HUES6 (cell line): Measurements from ENCODE around the gene APP.

Experiments
- H3K27ac ChIP-seq: 2 replicates; pipeline ENCODE4 v1.7.0; 2013; ENCODE audit warnings: low read depth, mild to moderate bottlenecking, low read length, inconsistent platforms
- H3K27me3 ChIP-seq: 2 replicates; pipeline ENCODE4 v1.6.1; 2013; ENCODE audit warnings: low read length; ENCODE audit not compliant: control insufficient read depth, insufficient read depth
- H3K36me3 ChIP-seq: 2 replicates; pipeline ENCODE4 v1.6.1; 2013; ENCODE audit warnings: low read length; ENCODE audit not compliant: control insufficient read depth, insufficient read depth
- H3K4me1 ChIP-seq: 2 replicates; pipeline ENCODE4 v1.6.1; 2013; ENCODE audit warnings: low read length; ENCODE audit not compliant: control insufficient read depth, insufficient read depth
- H3K4me3 ChIP-seq: 2 replicates; pipeline ENCODE4 v1.5.1; 2013; ENCODE audit warnings: low read depth, low read length
- H3K9ac ChIP-seq: one replicate; pipeline ENCODE4 v1.6.1; 2013; ENCODE audit warnings: mild to moderate bottlenecking, low read length
- H3K9me3 ChIP-seq: 2 replicates; pipeline ENCODE4 v1.6.1; 2013; ENCODE audit warnings: low read depth, low read length; ENCODE audit not compliant: control insufficient read depth, insufficient read depth

The APP gene

DNA sequence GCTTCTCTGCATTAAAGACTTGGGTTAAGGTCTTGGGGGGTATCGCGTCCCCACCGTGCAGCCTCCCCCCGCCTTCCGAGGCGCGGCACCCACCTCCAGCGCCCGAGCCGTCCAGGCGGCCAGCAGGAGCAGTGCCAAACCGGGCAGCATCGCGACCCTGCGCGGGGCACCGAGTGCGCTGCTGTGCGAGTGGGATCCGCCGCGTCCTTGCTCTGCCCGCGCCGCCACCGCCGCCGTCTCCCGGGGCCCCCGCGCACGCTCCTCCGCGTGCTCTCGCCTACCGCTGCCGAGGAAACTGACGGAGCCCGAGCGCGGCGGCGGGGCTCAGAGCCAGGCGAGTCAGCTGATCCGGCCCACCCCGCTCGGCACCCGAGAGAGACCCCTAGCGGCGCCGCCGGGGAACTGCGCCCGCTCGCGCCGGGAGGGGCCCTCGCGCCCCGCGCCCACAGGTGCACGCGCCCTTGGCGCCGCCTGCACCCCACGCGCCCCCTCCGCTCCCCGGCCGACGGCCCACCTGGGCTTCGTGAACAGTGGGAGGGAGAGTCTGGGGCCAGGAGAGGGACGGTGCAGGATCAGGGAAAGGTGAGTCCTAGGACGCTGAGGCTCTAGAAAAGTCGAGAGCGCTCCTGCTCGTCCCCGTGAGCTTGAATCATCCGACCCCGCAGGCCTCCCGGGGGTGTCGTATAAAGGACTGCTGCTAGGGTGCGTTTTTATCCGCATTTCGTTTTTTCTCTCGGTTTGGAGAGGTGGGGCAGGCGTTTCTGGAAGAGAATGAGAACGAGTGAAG, at the start of gene APP:
Gene APP (minus strand): TSS at position 300 of the 787 bp plus-strand sequence. CDS start 150 bp downstream, at position 150.
- Histone ChIP-seq H3K9me3 (no peaks in the 10 kb centered on the region), H3K27me3 (peaks cover 5% of the 10 kb centered on the region; the same call in 1 of the 2 replicates), H3K9ac (peak within 1 kb of the TSS; percentile 93), H3K4me1 (peaks cover 33% of the 10 kb centered on the region), H3K4me3 (peak within 1 kb of the TSS; percentile 92), H3K36me3 (peaks cover 4% of the 10 kb centered on the region; the same call in 1 of the 2 replicates), H3K27ac (peak within 1 kb of the TSS; percentile 84)

DNA sequence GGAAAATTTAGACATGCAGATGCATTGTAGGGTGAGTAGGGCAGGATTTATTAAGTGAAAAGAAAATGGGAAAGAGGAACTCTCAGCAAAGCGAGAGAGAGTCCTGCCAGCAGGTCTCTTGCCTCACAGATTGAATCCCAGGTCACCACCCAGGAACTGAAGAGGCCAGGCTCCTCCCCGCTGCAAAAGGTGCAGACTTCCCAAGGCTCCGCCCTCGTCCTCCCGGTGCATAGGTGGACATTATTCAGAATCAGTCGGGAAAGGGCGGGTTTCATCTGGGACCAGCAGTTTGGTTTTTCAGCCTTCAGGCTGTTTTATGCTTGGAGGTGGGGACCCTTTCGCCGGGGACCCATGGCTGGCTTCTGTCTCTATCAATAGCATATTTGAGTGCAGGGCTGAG, 41.6 kb upstream of the APP start:
- Histone ChIP-seq H3K36me3 (no peaks in the 10 kb centered on the region), H3K27me3 (no peaks in the 10 kb centered on the region), H3K9ac (no peak overlapping the region), H3K9me3 (peaks cover 11% of the 10 kb centered on the region), H3K4me3 (no peak overlapping the region), H3K4me1 (peaks cover 12% of the 10 kb centered on the region), H3K27ac (no peak overlapping the region)

DNA sequence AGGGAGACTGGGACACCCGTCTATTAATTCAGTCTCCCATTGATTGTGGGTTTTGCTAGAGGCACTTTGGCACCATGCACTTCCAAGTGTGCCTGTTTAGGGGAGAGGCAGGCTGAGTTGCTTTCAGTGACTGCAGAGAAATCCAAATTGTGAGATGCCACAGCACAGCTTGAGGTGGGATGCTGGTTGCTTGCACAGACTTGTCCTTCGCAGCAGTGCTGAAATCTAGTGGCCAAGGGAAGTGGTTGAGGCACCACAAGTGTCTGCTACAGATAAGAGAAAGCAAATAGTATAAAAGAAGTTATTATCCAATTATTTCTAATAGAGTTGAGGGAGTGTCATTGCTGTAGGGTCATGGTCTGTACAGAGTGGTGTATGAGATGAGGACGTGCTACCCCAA, 40.0 kb upstream of the APP start:
- no peaks in the 10 kb centered on the region for H3K36me3 ChIP-seq
- H3K4me1 ChIP-seq = peaks cover 12% of the 10 kb centered on the region
- H3K9me3 ChIP-seq = no peaks in the 10 kb centered on the region

DNA sequence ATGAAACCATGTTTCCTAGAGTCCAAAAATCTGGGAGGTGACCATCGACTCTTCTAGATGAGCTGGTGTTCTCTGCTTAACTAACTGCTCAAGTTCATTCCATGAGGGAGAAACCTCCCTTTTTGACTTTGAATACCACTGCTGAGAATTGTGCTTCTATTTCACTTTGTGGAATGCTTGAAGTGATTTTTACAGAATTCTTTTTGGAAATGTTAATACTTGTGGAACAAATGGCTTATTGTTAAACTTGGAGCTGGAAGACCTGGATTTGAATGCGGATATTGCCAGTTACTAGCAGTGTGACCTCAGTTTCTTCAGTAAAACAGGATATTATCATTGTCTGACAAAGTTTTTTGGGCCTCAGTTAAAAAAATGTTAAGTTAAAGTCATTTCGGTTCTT, 36.5 kb upstream of the APP start:
- no peaks in the 10 kb centered on the region for H3K27me3 ChIP-seq
- no peak overlapping the region for H3K9ac ChIP-seq
- no peaks in the 10 kb centered on the region for H3K36me3 ChIP-seq
- H3K4me3 ChIP-seq = no peak overlapping the region
- H3K27ac ChIP-seq = no peak overlapping the region
- H3K9me3 ChIP-seq = no peaks in the 10 kb centered on the region
- H3K4me1 ChIP-seq = peaks cover 8% of the 10 kb centered on the region

More for the DNA sequence above, 40.0 kb upstream of the APP start:
- H3K4me3 ChIP-seq = no peak overlapping the region
- no peak overlapping the region for H3K9ac ChIP-seq
- no peaks in the 10 kb centered on the region for H3K27me3 ChIP-seq
- H3K27ac ChIP-seq = no peak overlapping the region

DNA sequence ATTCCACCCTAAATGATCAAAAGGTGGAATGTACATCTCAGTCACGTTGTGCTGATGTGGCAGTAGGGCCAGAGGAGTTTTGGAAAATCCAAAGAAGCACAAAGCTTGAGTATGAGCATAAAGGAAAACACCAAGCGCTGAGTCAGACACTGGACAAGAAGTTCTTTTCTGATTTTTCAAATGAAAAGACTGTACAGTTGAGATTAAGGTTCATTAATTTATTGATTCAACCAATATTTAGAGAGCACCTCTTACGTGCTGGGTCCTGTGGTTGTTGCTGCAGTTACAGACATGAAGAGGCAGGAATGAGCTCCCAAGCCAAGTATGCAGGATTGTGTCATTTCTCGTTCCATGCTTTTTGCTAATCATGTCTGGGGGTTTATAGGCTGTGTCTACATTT, 28.9 kb upstream of the APP start:
- Histone ChIP-seq H3K27ac (no peak overlapping the region), H3K9me3 (no peaks in the 10 kb centered on the region), H3K4me1 (no peaks in the 10 kb centered on the region), H3K27me3 (no peaks in the 10 kb centered on the region), H3K4me3 (no peak overlapping the region), H3K36me3 (no peaks in the 10 kb centered on the region), H3K9ac (no peak overlapping the region)

DNA sequence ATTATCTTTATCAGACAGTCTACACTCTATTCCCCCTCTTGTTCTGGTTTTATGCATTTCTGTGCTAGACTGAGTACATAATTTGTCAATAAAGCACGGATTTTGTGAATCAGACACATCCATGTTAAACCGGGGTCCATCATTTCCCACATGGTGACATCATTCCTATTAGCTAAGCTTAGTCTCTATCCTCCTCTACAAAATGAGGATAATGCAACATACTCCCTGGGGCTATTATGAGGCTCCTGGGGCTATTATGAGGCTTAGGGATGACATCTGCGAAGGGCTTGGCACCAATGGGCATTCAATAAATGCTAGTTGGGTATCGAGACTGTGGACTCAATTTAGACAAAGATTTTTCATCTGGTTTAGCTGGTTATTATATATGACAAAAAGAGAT, 25.1 kb upstream of the APP start:
- Histone ChIP-seq H3K36me3 (no peaks in the 10 kb centered on the region), H3K9me3 (no peaks in the 10 kb centered on the region), H3K27ac (no peak overlapping the region), H3K4me3 (no peak overlapping the region), H3K27me3 (no peaks in the 10 kb centered on the region), H3K9ac (no peak overlapping the region), H3K4me1 (no peaks in the 10 kb centered on the region)

DNA sequence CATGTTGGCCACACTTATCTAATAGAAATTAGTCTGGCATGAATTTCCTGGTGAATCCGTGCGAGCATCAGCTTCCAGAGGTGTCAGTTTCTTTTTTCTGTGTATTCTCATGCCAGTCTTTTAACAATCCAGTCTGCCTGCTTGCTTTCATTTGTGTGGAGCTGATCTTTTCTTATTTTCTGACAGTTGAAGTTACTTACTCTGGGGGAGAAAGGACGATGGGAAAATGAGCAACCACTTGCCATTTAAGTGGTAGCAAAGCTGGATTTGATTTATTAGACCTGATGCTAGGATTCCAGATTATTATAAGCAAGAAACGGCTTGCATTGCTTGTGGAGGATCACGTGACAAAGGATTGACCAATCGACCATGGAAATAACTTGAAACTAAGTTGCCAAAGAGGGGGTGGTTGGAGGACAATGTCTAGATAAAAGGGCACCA, 24.3 kb upstream of the APP start:
- H3K4me1 ChIP-seq = no peaks in the 10 kb centered on the region
- no peaks in the 10 kb centered on the region for H3K27me3 ChIP-seq
- no peaks in the 10 kb centered on the region for H3K9me3 ChIP-seq
- no peak overlapping the region for H3K27ac ChIP-seq
- no peak overlapping the region for H3K9ac ChIP-seq
- no peaks in the 10 kb centered on the region for H3K36me3 ChIP-seq
- no peak overlapping the region for H3K4me3 ChIP-seq

DNA sequence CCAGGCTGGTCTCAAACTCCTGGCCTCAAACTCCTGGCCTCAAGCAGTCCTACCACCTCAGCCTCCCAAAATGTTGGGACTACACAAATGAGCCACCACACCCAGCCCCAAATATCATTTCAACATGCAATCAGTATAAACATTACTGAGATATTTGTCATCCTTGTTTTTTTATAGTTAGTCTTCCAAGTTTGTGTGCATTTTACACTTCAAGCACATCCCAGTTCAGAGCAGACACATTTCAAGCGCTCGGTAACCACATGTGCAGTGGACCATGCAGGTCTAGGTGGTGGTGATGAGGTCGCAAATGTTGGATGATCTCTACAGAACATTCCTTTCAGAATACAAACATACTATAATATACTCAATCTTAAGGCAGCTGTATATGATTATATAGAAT, 23.8 kb upstream of the APP start:
- Histone ChIP-seq H3K27ac (no peak overlapping the region), H3K9me3 (no peaks in the 10 kb centered on the region), H3K9ac (no peak overlapping the region), H3K36me3 (no peaks in the 10 kb centered on the region), H3K27me3 (no peaks in the 10 kb centered on the region), H3K4me3 (no peak overlapping the region), H3K4me1 (no peaks in the 10 kb centered on the region)

DNA sequence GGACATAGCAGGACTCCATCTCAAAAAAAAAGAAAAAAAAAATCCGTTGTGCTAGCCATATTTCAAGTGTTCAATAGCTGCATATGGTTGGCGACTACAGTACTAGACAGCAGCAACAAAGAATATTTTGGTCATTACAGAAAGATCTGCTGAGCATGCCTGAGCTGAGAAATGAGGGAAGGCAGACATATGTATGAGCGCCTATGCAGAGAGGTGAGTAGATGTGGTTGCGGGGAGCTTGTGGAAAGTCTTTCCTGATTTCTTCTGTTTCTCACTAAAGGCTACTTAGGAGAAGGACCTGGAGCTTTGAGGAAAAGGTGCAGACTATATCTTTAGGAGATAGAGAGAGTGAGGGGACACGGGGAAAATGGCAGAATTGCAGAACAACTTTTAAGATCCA, 21.0 kb upstream of the APP start:
- Histone ChIP-seq H3K4me3 (no peak overlapping the region), H3K9me3 (no peaks in the 10 kb centered on the region; the same call in 1 of the 2 replicates), H3K27me3 (no peaks in the 10 kb centered on the region), H3K4me1 (no peaks in the 10 kb centered on the region), H3K36me3 (no peaks in the 10 kb centered on the region), H3K27ac (no peak overlapping the region), H3K9ac (no peak overlapping the region)

DNA sequence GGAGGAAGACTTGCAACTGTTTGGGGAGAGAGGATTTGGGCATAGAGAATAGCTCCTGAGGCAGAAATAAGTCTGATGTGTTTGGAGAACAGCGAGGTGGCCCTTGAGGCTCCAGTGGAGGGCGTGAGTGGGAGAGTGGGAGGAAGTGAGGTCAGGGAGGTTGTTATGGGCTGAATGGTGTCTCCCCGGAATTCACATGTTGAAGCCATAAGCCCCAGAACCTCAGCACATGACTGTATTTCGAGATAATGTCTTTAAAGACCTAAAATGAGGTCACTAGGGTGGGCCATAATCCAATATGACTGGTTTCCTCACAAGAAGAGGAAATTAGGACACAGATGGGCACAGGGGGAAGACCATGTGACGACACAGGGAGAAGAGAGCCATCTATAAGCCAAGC, 17.9 kb upstream of the APP start:
- no peaks in the 10 kb centered on the region for H3K4me1 ChIP-seq
- no peak overlapping the region for H3K9ac ChIP-seq
- H3K4me3 ChIP-seq = no peak overlapping the region
- H3K27ac ChIP-seq = no peak overlapping the region
- H3K36me3 ChIP-seq = no peaks in the 10 kb centered on the region
- H3K27me3 ChIP-seq = no peaks in the 10 kb centered on the region
- peaks cover 23% of the 10 kb centered on the region for H3K9me3 ChIP-seq

DNA sequence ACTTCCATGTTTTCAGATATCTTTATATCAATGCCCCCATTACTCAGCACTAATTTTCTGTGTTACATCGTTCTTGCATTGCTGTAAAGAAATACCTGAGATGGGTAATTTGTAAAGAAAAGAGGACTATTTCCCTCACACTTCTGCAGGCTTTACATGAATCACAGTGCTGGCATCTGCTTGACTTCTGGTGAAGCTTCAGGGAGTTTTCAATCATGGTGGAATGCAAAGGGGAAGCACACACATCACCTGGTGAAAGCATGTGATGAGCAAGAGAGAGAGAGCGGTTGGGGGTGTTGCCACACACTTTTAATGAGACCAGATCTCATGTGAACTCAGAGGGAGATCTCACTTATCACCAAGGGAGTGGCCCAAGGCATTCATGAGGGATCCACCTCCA, 14.9 kb upstream of the APP start:
- Histone ChIP-seq H3K4me1 (no peaks in the 10 kb centered on the region), H3K9me3 (peaks cover 25% of the 10 kb centered on the region), H3K4me3 (no peak overlapping the region), H3K36me3 (no peaks in the 10 kb centered on the region), H3K27me3 (no peaks in the 10 kb centered on the region), H3K9ac (no peak overlapping the region), H3K27ac (no peak overlapping the region)
